ENCODE results near the gene ETFB.

DNA sequence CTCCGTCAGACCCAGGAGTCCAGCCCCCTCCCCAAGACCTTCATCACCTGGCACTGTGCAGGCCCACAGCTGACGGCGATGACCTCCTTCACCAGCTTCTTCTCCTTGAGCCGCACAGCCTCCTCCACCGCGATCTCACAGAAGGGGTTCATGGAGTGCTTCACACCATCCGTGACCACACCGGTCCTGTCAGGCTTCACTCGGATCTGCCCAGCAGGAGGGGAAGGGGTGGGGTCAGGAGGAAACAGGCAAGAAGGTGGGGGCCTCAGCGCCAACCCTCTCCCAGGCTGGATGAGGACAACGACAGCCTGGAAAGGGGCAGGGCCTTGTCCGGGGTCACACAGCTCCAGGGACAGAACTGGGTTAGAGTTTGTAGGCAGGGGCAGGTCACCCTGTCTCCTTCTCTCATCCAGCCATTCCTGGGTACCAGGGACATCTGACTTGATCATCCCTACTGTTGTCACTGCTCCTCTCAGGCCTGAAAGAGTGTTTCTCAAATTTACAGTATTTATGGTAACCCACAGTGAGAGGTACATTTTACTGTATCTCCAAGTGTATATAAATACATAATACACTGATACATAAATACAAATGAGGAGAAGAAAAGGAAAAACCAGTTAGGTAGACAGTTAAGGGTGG is 12.0 kb downstream of the ETFB start:
- TF ChIP-seq CTCF (IDR thresholded peaks at IDR 0.05) (no peak), POLR2A (IDR thresholded peaks at IDR 0.05) (no peak), POLR2AphosphoS5 (IDR thresholded peaks at IDR 0.05; ENCODE audit: insufficient read depth in 1 of 2, low read depth in 1 of 2) (no peak)

Measured in vagina (tissue), 2 donors.